OCI-LY7 (cell line): Measurements from ENCODE around the gene GID4. TPM values are rescaled to one million over a fixed set of nuclear protein-coding genes. Genes with fewer than 3 reads are reported as not detected.

Experiments used
- BruUV-seq: library from RNA; stranded (reverse); fragments of 400-500 nt; replicated peaks from 2 replicates; lab custom pipeline; 2021; lab: Mats Ljungman, UMichigan
- CTCF ChIA-PET: fragments of 300-600 bp; sonication (Branson Sonifier 250); formaldehyde crosslinking; loops from one replicate; lab custom pipeline; 2022; ENCODE audit warnings: antibody characterized with exemption; ENCODE audit not compliant: unreplicated experiment; lab: Charles Lee
- POLR2A ChIA-PET: fragments of 300-600 bp; sonication (Branson Sonifier 250); formaldehyde crosslinking; loops from one replicate; lab custom pipeline; 2022; ENCODE audit warnings: antibody characterized with exemption; lab: Charles Lee
- DNase-seq: peaks from one replicate; pipeline ENCODE4 v3.0.0-alpha.2; 2015; ENCODE audit warnings: low spot score
- H2AFZ ChIP-seq: fragments of 200-600 bp; sonication (generic), shearing (Covaris generic); 2 replicates; pipeline ENCODE4 v1.6.1; 2014; ENCODE audit warnings: mild to moderate bottlenecking, antibody characterized with exemption, low read length, moderate library complexity
- H3K27ac ChIP-seq: fragments of 200-600 bp; sonication (generic); 2 replicates; pipeline ENCODE4 v1.5.1; 2014; ENCODE audit warnings: mixed run types, low read depth, mild to moderate bottlenecking, moderate library complexity, low read length, inconsistent platforms; ENCODE audit not compliant: poor library complexity, severe bottlenecking
- H3K36me3 ChIP-seq: fragments of 200-600 bp; sonication (generic); 2 replicates; pipeline ENCODE4 v1.6.1; 2014; ENCODE audit warnings: mild to moderate bottlenecking, antibody characterized with exemption, low read length, moderate library complexity, mixed read lengths; ENCODE audit not compliant: insufficient read depth
- H3K4me1 ChIP-seq: fragments of 200-600 bp; sonication (generic); 2 replicates; pipeline ENCODE4 v1.5.1; 2014; ENCODE audit warnings: mild to moderate bottlenecking, low read length; ENCODE audit not compliant: insufficient read depth, poor library complexity, severe bottlenecking
- H3K4me2 ChIP-seq: fragments of 200-600 bp; sonication (generic); 2 replicates; pipeline ENCODE4 v1.6.1; 2014; ENCODE audit warnings: mild to moderate bottlenecking, low read length
- H3K4me3 ChIP-seq: fragments of 200-600 bp; sonication (generic); 2 replicates; pipeline ENCODE4 v1.5.1; 2014; ENCODE audit warnings: mild to moderate bottlenecking, low read depth, low read length; ENCODE audit not compliant: poor library complexity, severe bottlenecking
- H3K79me2 ChIP-seq: fragments of 200-600 bp; sonication (generic); 2 replicates; pipeline ENCODE4 v1.6.1; 2016; ENCODE audit warnings: low read depth, mild to moderate bottlenecking, low read length, moderate library complexity, mixed read lengths; ENCODE audit not compliant: insufficient read depth
- H3K9me2 ChIP-seq: fragments of 200-600 bp; sonication (generic); 2 replicates; pipeline ENCODE4 v1.6.1; 2016; ENCODE audit warnings: mild to moderate bottlenecking, low read length, mixed read lengths; ENCODE audit not compliant: insufficient read depth
- H3K9me3 ChIP-seq: fragments of 200-600 bp; sonication (generic); 2 replicates; pipeline ENCODE4 v1.6.1; 2014; ENCODE audit warnings: mild to moderate bottlenecking, mixed run types, low read length, mixed read lengths
- H4K20me1 ChIP-seq: fragments of 200-600 bp; sonication (generic); 2 replicates; pipeline ENCODE4 v1.6.1; 2014; ENCODE audit warnings: mild to moderate bottlenecking, antibody characterized with exemption, low read length, moderate library complexity, mixed read lengths; ENCODE audit not compliant: insufficient read depth
- EZH2phosphoT487 ChIP-seq: fragments of 200-600 bp; sonication (generic); IDR thresholded peaks from 2 replicates; pipeline ENCODE4 v1.6.1; 2018; ENCODE audit warnings: low read depth, borderline replicate concordance, mild to moderate bottlenecking, mixed run types, antibody characterized with exemption, low read length, moderate library complexity, mixed read lengths
- intact Hi-C: fragments of 100-400 bp; cut with micrococcal nuclease; formaldehyde crosslinking; loops from one replicate; pipeline ENCODE4 v1.10.0; 2022; ENCODE audit not compliant: unreplicated experiment
- total RNA-seq, 2 experiments: library from RNA; depleted of rRNA in 1 of 2; stranded (reverse); fragments of >200 nt in 1 of 2; shearing (Covaris generic) in 1 of 2; gene quantifications; 2 replicates each; pipeline ENCODE4 v1.2.3, GENCODE V29; 2014 to 2022
- TF ChIP-seq, protein P1 (sequence below): fragments of 200-600 bp; sonication (generic); conservative IDR thresholded peaks from 2 replicates; pipeline ENCODE4 v1.5.1; 2014; ENCODE audit warnings: mild to moderate bottlenecking, antibody characterized with exemption, low read length, moderate library complexity, mixed read lengths

Gene GID4
- total RNA-seq, 2 experiments from 2014 or later: 5.1 to 11.8 TPM

DNA sequence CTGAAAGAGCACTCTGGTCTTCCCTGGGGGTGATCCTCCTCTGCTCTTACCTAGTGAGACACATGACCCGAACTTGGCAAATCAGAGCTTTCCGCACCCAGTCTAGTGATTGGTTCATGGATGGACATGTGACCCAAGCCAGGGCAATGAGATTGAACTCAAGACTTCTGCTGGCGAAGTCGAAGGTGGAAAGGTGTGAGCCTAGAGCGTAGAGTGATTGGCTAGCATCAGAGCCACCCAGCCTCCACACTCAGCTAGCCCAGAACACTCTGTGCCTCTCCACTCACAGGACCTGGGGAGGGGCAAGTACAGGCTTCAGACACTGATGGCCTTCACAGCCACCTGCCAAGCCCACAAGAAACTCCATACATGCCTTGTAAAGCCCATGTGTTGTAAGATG lies 17.8 kb upstream of the GID4 start:
- H3K36me3 ChIP-seq: peaks cover 49% of the 10 kb centered on the region
- no peak overlapping the region for H2AFZ ChIP-seq
- intact Hi-C loops: no loop called here
- H3K27ac ChIP-seq: no peak overlapping the region
- DNase-seq: no peak
- ChIA-PET CTCF (no interaction called here), POLR2A (no interaction called here)
- H3K4me2 ChIP-seq: no peak overlapping the region
- H3K9me3 ChIP-seq: no peaks in the 10 kb centered on the region
- BruUV-seq: no TSS peak
- TF ChIP-seq, protein P1, sequence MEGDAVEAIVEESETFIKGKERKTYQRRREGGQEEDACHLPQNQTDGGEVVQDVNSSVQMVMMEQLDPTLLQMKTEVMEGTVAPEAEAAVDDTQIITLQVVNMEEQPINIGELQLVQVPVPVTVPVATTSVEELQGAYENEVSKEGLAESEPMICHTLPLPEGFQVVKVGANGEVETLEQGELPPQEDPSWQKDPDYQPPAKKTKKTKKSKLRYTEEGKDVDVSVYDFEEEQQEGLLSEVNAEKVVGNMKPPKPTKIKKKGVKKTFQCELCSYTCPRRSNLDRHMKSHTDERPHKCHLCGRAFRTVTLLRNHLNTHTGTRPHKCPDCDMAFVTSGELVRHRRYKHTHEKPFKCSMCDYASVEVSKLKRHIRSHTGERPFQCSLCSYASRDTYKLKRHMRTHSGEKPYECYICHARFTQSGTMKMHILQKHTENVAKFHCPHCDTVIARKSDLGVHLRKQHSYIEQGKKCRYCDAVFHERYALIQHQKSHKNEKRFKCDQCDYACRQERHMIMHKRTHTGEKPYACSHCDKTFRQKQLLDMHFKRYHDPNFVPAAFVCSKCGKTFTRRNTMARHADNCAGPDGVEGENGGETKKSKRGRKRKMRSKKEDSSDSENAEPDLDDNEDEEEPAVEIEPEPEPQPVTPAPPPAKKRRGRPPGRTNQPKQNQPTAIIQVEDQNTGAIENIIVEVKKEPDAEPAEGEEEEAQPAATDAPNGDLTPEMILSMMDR: no peak
- no peak for TF ChIP-seq EZH2phosphoT487
- no peaks in the 10 kb centered on the region for H3K79me2 ChIP-seq
- no peaks in the 10 kb centered on the region for H4K20me1 ChIP-seq
- no peaks in the 10 kb centered on the region for H3K9me2 ChIP-seq
- no peak overlapping the region for H3K4me3 ChIP-seq
- H3K4me1 ChIP-seq: no peaks in the 10 kb centered on the region

DNA sequence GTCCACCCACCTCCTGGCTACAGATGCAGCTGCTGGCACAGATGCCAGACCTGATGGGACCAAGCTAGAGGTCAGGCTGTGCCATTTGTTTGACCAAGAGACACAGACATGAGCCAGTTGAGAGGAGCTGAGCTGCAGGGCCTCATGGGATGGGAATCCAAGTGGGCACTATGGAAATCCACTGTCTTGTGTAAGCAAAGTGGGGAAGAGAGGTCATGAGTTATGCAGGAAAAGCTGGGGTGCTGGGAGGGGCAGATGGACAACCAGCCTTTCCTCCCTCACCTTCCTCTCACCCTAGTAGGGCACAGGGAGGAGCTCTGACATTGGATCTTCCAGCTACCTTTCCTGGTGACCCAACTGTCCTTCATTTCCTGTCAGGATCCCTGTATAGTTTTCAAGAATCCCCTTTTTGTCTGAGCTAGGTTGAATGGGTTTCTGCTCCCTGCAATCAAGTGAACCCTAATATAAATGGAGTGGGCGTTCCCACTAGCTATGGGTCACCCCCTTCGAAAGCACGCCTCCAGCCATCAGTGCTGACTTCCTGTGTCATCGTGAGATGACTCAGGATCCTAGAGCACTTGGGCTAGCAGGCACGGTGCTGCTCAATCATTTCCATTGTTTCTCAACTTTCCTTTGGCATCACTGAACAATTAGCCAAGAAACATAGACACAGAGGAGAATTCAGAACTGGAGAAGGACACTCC lies 13.8 kb upstream of the GID4 start:
- no TSS peak for BruUV-seq

More for the DNA sequence above, 13.8 kb upstream of the GID4 start:
- H3K9me3 ChIP-seq: no peaks in the 10 kb centered on the region
- DNase-seq: no peak
- intact Hi-C loops: no loop called here
- no peak overlapping the region for H2AFZ ChIP-seq
- H3K4me2 ChIP-seq: no peak overlapping the region
- peaks cover 48% of the 10 kb centered on the region for H3K36me3 ChIP-seq
- H3K27ac ChIP-seq: no peak overlapping the region
- H3K9me2 ChIP-seq: no peaks in the 10 kb centered on the region
- ChIA-PET CTCF (no interaction called here), POLR2A (no interaction called here)
- no peaks in the 10 kb centered on the region for H4K20me1 ChIP-seq
- TF ChIP-seq EZH2phosphoT487: no peak
- TF ChIP-seq, protein P1: no peak
- H3K79me2 ChIP-seq: no peaks in the 10 kb centered on the region
- no peaks in the 10 kb centered on the region for H3K4me1 ChIP-seq
- H3K4me3 ChIP-seq: no peak overlapping the region
